HepG2 (cell line): ENCODE data around the gene IRF2. TPM values are rescaled to one million over a fixed set of nuclear protein-coding genes. Genes with fewer than 3 reads are reported as not detected.

Experiments
- AGO2 ChIP-seq: fragments of 200-400 bp; formaldehyde crosslinking; optimal IDR thresholded peaks from 2 replicates; pipeline ENCODE3; 2017; ENCODE audit warnings: mild to moderate bottlenecking, low read depth, low read length, moderate library complexity
- ARID4A ChIP-seq: sonication (generic); formaldehyde crosslinking; IDR thresholded peaks from 2 replicates; pipeline ENCODE4 v1.5.0; 2020; ENCODE audit warnings: mild to moderate bottlenecking, missing genetic modification reagents, borderline replicate concordance
- KDM2A ChIP-seq: sonication (generic); formaldehyde crosslinking; IDR thresholded peaks from 2 replicates; pipeline ENCODE4 v1.4.0; 2020; ENCODE audit warnings: low read depth, missing genetic modification reagents, borderline replicate concordance
- NCOA2 ChIP-seq: sonication (generic); formaldehyde crosslinking; IDR thresholded peaks from 2 replicates; pipeline ENCODE4 v1.8.0; 2022; ENCODE audit warnings: inconsistent platforms
- ZBTB14 ChIP-seq: sonication (generic); formaldehyde crosslinking; IDR thresholded peaks from 2 replicates; pipeline ENCODE4 v1.4.0; 2020; ENCODE audit warnings: missing genetic modification reagents
- ZBTB44 ChIP-seq: sonication (generic); formaldehyde crosslinking; IDR thresholded peaks from 2 replicates; pipeline ENCODE4 v1.4.0; 2020; ENCODE audit warnings: missing genetic modification reagents
- ZFP37 ChIP-seq: sonication (generic); formaldehyde crosslinking; IDR thresholded peaks from 2 replicates; pipeline ENCODE4 v1.4.0; 2020; ENCODE audit warnings: missing genetic modification reagents, borderline replicate concordance
- ZNF18 ChIP-seq: sonication (generic); formaldehyde crosslinking; IDR thresholded peaks from 2 replicates; pipeline ENCODE4 v1.8.0; 2022; ENCODE audit warnings: mild to moderate bottlenecking, missing genetic modification reagents; ENCODE audit not compliant: insufficient replicate concordance
- ZNF552 ChIP-seq: sonication (generic); formaldehyde crosslinking; IDR thresholded peaks from 2 replicates; pipeline ENCODE4 v1.9.0; 2022; ENCODE audit warnings: missing genetic modification reagents, mild to moderate bottlenecking, borderline replicate concordance
- ZNF687 ChIP-seq: sonication (generic); formaldehyde crosslinking; IDR thresholded peaks from 2 replicates; pipeline ENCODE4 v1.5.1; 2020; ENCODE audit warnings: mild to moderate bottlenecking, missing genetic modification reagents, moderate library complexity
- polyA plus RNA-seq, 8 experiments: library from polyadenylated mRNA; depleted of rRNA in 3 of 8; stranded (reverse) in 7 of 8; unstranded in 1 of 8; fragments of >200 nt; fragmentation: Illumina TruSeq in 4 of 8; extraction: Trizol in 4 of 8; gene quantifications; 2 replicates each; pipeline versions ENCODE4 v1.2.1 to v1.2.3, GENCODE V29; 2011 to 2016; ENCODE audit warnings: low read depth in 4 of 8, missing spikeins in 1 of 8, mixed read lengths in 1 of 8; ENCODE audit not compliant: insufficient read depth in 1 of 8
- total RNA-seq, 5 experiments: library from RNA; depleted of rRNA; stranded (reverse); fragments of >200 nt; fragmentation: Illumina TruSeq; extraction: Trizol; gene quantifications; 2 replicates each; pipeline ENCODE4 v1.2.3, GENCODE V29; 2016; ENCODE audit warnings: low read depth in 1 of 5

The IRF2 gene
- total and polyA plus RNA-seq, 2 of the 13 experiments (the other 11 are each of a cell fraction or from before 2014, with no cell fraction given): 15.5 to 28.8 TPM

- TF ChIP-seq ZBTB14 (CRISPR knock-in tag) (no peak), ZNF687 (CRISPR knock-in tag) (no peak), ARID4A (CRISPR knock-in tag) (peak; percentile 68; the same call in 1 of the 2 replicates), AGO2 (no peak), NCOA2 (CRISPR knock-in tag) (peak; percentile 85), ZBTB44 (CRISPR knock-in tag) (no peak), KDM2A (CRISPR knock-in tag) (no peak), ZNF552 (CRISPR knock-in tag) (no peak), ZFP37 (no peak), ZNF18 (CRISPR knock-in tag) (no peak)
These were observed 9.4 kb downstream of the IRF2 start (continued) for GRCh38 chr4:184464759-184465454.
